ENCODE results near the gene UQCR10. TPM values are rescaled to one million over a fixed set of nuclear protein-coding genes. Genes with fewer than 3 reads are reported as not detected.

The UQCR10 gene
- total and polyA plus RNA-seq, 2 donors: 59.6 to 155 TPM

GRCh38 chr22:29762263-29762662 is 4.9 kb upstream of the UQCR10 start:
- Histone ChIP-seq H3K27ac (ENCODE audit: low read depth) (no peak overlapping the region), H3K4me3 (ENCODE audit: low read depth, low read length) (no peak overlapping the region), H3K36me3 (ENCODE audit: insufficient read depth) (no peaks in the 10 kb centered on the region), H3K4me1 (ENCODE audit: insufficient read depth) (no peaks in the 10 kb centered on the region)
- WGBS: 88% methylated on average over 15 of the region's 15 CpGs
- DNase-seq (ENCODE audit: extremely low spot score): no peak

- no peaks in the 10 kb centered on the region for H3K36me3 ChIP-seq (ENCODE audit: insufficient read depth)
- WGBS: 56% methylated on average over 15 of the region's 15 CpGs
- H3K4me3 ChIP-seq (ENCODE audit: low read depth, low read length): peak overlapping the region; percentile 77
- H3K4me1 ChIP-seq (ENCODE audit: insufficient read depth): peaks cover 6% of the 10 kb centered on the region
- no peak for DNase-seq (ENCODE audit: extremely low spot score)
- H3K27ac ChIP-seq (ENCODE audit: low read depth): peak overlapping the region; percentile 48
These were observed 1.1 kb upstream of the UQCR10 start for GRCh38 chr22:29765905-29766631.

DNA sequence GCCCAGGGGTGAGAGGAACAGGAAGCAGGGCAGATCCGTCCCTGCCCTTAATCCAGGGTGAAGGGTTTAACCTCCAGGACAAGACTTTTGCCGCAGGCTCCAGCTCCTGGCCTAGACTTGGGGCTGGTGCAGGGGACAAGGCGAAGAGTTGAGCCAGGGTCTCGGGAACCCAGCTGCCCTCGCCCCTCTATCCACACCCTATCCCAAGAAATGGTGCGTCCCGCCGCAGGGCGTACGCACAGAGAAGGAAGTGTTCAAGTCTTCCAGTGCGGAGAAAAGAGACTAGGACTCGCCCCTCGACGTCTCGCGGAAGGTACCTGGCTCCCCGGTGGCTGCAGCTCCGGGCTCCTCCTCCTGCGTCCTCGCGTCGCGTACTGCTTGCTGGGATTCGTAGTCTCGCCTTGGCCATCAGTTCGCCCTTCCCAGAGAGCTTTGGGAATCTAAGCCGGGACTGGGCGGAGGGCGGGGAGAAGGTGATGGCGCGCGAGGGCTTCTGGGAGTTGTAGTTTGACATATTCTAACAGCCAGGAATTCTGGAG is 468 bp upstream of the UQCR10 start, which contains the start of gene ZMAT5:
Gene ZMAT5 (minus strand): TSS at position 376 of the 539 bp plus-strand sequence. CDS start 18,463 bp downstream, outside the sequence.
- WGBS: under 1% methylated on average over 32 of the region's 32 CpGs
- Histone ChIP-seq H3K4me3 (ENCODE audit: low read depth, low read length) (peak within 1 kb of the TSS; percentile 77), H3K27ac (ENCODE audit: low read depth) (peak within 1 kb of the TSS; percentile 81), H3K36me3 (ENCODE audit: insufficient read depth) (no peaks in the 10 kb centered on the region), H3K4me1 (ENCODE audit: insufficient read depth) (peaks cover 6% of the 10 kb centered on the region)
- peak; percentile 96 for DNase-seq (ENCODE audit: extremely low spot score)

GRCh38 chr22:29768052-29768693 is 1.0 kb downstream of the UQCR10 start:
- 46% methylated on average over 6 of the region's 6 CpGs for WGBS
- Histone ChIP-seq H3K36me3 (ENCODE audit: insufficient read depth) (no peaks in the 10 kb centered on the region), H3K4me1 (ENCODE audit: insufficient read depth) (peaks cover 6% of the 10 kb centered on the region), H3K4me3 (ENCODE audit: low read depth, low read length) (peak overlapping the region; percentile 77), H3K27ac (ENCODE audit: low read depth) (no peak overlapping the region)
- no peak for DNase-seq (ENCODE audit: extremely low spot score)

DNA sequence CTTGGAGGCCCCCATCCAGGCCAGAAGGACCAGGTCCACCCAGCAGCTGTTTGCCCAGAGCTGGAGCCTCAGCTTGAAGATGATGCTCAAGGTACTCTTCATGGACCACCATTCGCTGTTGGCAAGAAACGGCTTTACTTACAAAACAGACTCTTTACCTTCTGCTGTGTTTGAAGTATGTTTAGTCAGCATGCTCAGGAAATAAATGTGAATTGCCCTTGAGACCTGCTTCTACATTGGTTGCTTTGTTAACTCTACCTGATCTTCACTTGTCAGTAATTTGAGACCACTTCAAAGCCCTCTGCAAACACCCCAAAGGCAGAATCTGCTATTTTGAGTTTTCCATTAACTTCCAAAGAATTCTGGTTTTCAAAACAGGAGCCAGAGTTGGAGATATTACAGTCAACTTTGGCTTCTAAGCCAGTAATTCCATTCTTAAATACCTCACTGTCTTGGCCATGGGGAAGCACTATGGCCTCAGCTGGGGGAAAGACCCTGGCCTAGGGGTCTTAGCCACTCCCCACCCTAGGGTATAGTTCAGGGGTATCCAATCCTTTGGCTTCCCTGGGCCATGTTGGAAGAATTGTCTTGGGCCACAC is 2.7 kb downstream of the UQCR10 start:
- DNase-seq (ENCODE audit: extremely low spot score): no peak
- H3K36me3 ChIP-seq (ENCODE audit: insufficient read depth): no peaks in the 10 kb centered on the region
- 96% methylated on average over 2 of the region's 2 CpGs for WGBS
- no peak overlapping the region for H3K27ac ChIP-seq (ENCODE audit: low read depth)
- H3K4me3 ChIP-seq (ENCODE audit: low read depth, low read length): no peak overlapping the region
- H3K4me1 ChIP-seq (ENCODE audit: insufficient read depth): peaks cover 6% of the 10 kb centered on the region

- H3K27ac ChIP-seq (ENCODE audit: low read depth): no peak overlapping the region
- H3K4me1 ChIP-seq (ENCODE audit: insufficient read depth): peaks cover 6% of the 10 kb centered on the region
- H3K36me3 ChIP-seq (ENCODE audit: insufficient read depth): no peaks in the 10 kb centered on the region
- 46% methylated on average over 5 of the region's 5 CpGs for WGBS
- no peak overlapping the region for H3K4me3 ChIP-seq (ENCODE audit: low read depth, low read length)
- no peak for DNase-seq (ENCODE audit: extremely low spot score)
These were observed 5.0 kb downstream of the UQCR10 start for GRCh38 chr22:29772170-29772641.

GRCh38 chr22:29773233-29773632 is 6.1 kb downstream of the UQCR10 start:
- Histone ChIP-seq H3K36me3 (ENCODE audit: insufficient read depth) (no peaks in the 10 kb centered on the region), H3K27ac (ENCODE audit: low read depth) (no peak overlapping the region), H3K4me1 (ENCODE audit: insufficient read depth) (peaks cover 1% of the 10 kb centered on the region), H3K4me3 (ENCODE audit: low read depth, low read length) (no peak overlapping the region)
- no peak for DNase-seq (ENCODE audit: extremely low spot score)
- 63% methylated on average over 2 of the region's 2 CpGs for WGBS

DNA sequence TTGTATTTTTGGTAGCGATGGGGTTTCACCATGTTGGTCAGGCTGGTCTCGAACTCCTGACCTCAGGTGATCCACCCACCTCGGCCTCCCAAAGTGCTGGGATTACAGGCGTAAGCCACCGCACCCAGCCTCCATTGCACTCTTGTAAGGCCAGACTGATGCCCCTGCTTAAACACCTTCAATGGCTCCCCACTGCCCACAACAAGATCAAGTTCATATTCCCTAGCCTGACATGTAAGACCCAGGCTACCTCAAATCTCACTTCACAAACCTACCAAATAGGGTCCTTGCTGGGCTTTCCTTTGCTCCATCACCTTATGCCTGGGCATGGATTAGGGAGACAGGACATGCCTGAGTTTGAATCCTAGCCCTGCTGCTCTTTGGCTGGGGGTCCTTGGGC is 13.1 kb downstream of the UQCR10 start:
- Histone ChIP-seq H3K36me3 (ENCODE audit: insufficient read depth) (no peaks in the 10 kb centered on the region), H3K4me3 (ENCODE audit: low read depth, low read length) (no peak overlapping the region), H3K27ac (ENCODE audit: low read depth) (no peak overlapping the region), H3K4me1 (ENCODE audit: insufficient read depth) (no peaks in the 10 kb centered on the region)
- WGBS: 94% methylated on average over 5 of the region's 5 CpGs
- DNase-seq (ENCODE audit: extremely low spot score): no peak

DNA sequence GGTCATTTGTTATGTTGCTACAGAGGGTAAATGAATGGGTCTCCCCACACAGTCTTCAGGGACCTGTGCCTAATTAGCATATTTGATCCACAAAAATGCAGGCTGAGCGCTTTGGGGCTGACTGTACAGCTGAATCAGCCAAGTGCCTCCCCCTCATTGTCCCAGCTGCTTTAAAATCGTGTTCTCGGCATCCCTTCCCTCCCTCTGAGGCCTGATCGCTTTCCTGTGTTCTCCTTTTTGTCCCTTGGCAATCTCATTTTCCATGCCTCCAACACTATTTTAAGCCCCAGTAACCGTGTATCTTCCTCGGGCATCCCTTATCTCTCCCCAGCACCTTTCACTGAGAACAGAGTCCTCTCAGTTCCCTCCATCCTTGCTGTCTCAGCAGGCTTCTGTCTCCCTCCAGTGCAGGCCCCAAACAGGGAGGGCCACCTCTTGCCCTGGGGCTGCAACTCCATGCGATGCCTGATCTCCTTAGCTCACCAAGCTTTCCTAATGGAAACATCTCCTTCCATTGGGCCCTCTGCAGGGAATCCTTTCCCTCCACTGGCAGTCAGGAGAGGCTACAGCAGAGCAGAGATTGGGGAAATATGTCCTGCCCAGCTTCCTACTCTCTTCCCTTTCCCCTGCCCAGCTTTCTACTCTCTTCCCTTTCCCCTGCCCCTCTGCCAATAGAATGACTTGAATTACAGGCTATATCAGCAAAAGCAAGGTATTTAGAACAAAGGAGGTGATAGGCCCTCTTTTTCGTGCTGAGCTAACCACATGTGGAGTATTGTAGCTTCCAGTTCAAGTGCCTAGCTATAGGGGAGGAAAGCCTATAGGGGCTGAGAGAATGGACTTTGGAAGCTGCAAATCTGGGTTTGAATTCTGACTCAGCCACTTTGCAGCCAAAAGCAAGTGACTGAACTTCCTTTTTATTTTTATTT is 13.8 kb downstream of the UQCR10 start:
- WGBS: 44% methylated on average over 8 of the region's 8 CpGs
- Histone ChIP-seq H3K4me1 (ENCODE audit: insufficient read depth) (no peaks in the 10 kb centered on the region), H3K36me3 (ENCODE audit: insufficient read depth) (no peaks in the 10 kb centered on the region), H3K4me3 (ENCODE audit: low read depth, low read length) (no peak overlapping the region), H3K27ac (ENCODE audit: low read depth) (no peak overlapping the region)
- no peak for DNase-seq (ENCODE audit: extremely low spot score)

- no peaks in the 10 kb centered on the region for H3K4me1 ChIP-seq (ENCODE audit: insufficient read depth)
- H3K4me3 ChIP-seq (ENCODE audit: low read depth, low read length): no peak overlapping the region
- DNase-seq (ENCODE audit: extremely low spot score): no peak
- WGBS: 63% methylated on average over 7 of the region's 7 CpGs
- no peaks in the 10 kb centered on the region for H3K36me3 ChIP-seq (ENCODE audit: insufficient read depth)
- no peak overlapping the region for H3K27ac ChIP-seq (ENCODE audit: low read depth)
These were observed 15.1 kb downstream of the UQCR10 start for GRCh38 chr22:29782061-29782845.

GRCh38 chr22:29784451-29785361 is 17.5 kb downstream of the UQCR10 start:
- Histone ChIP-seq H3K27ac (ENCODE audit: low read depth) (no peak overlapping the region), H3K4me3 (ENCODE audit: low read depth, low read length) (no peak overlapping the region), H3K36me3 (ENCODE audit: insufficient read depth) (peaks cover 2% of the 10 kb centered on the region), H3K4me1 (ENCODE audit: insufficient read depth) (no peaks in the 10 kb centered on the region)
- 29% methylated on average over 9 of the region's 9 CpGs for WGBS
- DNase-seq (ENCODE audit: extremely low spot score): no peak
